Metanephros (tissue), 1 donor: Measurements from ENCODE around the gene CLEC3A. TPM values are rescaled to one million over a fixed set of nuclear protein-coding genes. Genes with fewer than 3 reads are reported as not detected.

ENCODE experiments used
- total RNA-seq: library from RNA; depleted of rRNA; stranded (reverse); fragments of >200 nt; gene quantifications from one replicate; pipeline ENCODE4 v1.2.3, GENCODE V29; 2014

The CLEC3A gene
- total RNA-seq, result not detected

GRCh38 chr16:78022347-78023060, at the start of gene CLEC3A:
Gene CLEC3A, plus strand, starts transcription at chr16:78022548. Its CDS starts 79 bp downstream, at chr16:78022627.

Other genes starting within 250 kb of the CLEC3A start
- 2.5 TPM for gene VAT1L, start 234.0 kb upstream of the CLEC3A start, total RNA-seq
- gene WWOX, start 77.1 kb downstream of the CLEC3A start, total RNA-seq, result 61.2 TPM